H1 (cell line): Measurements from ENCODE around the gene MMP17. TPM values are rescaled to one million over a fixed set of nuclear protein-coding genes. Genes with fewer than 3 reads are reported as not detected.

Experiments
- CHD7 ChIP-seq: fragments of 300-600 bp; sonication (generic); IDR thresholded peaks from 2 replicates; pipeline ENCODE4 v1.7.1; 2012; ENCODE audit warnings: low read length, moderate library complexity, mild to moderate bottlenecking, inconsistent platforms; ENCODE audit not compliant: insufficient replicate concordance
- CTCF ChIP-seq, 3 experiments: IDR thresholded peaks; 1 replicate in 2 of 3; 2 replicates in 1 of 3; pipeline versions ENCODE4 v1.5.1 to v1.6.1; 2011; ENCODE audit warnings: low read length in 3 of 3, mild to moderate bottlenecking in 3 of 3, inconsistent platforms in 2 of 3, low read depth in 1 of 3, moderate library complexity in 1 of 3; ENCODE audit not compliant: insufficient read depth in 1 of 3; ENCODE audit errors: control extremely low read depth in 1 of 3
- E2F6 ChIP-seq: IDR thresholded peaks from 2 replicates; pipeline ENCODE4 v1.6.1; 2012; ENCODE audit warnings: inconsistent platforms
- NANOG ChIP-seq: IDR thresholded peaks from 2 replicates; pipeline ENCODE4 v1.6.1; 2011; ENCODE audit warnings: low read length, low read depth, mild to moderate bottlenecking, inconsistent platforms; ENCODE audit not compliant: insufficient read depth, poor library complexity, severe bottlenecking
- polyA plus RNA-seq, 7 experiments: library from polyadenylated mRNA; depleted of rRNA in 3 of 7; stranded (reverse) in 5 of 7; unstranded in 2 of 7; fragments of >200 nt in 5 of 7; fragments of 200-250 nt in 2 of 7; gene quantifications; 1 replicate in 5 of 7; 2 replicates in 1 of 7; 4 replicates in 1 of 7; pipeline versions ENCODE4 v1.2.1 to v1.2.3, GENCODE V29; 2011 to 2013; ENCODE audit warnings: missing spikeins in 2 of 7, mixed read lengths in 2 of 7
- total RNA-seq: library from RNA; stranded (reverse); fragmentation: NEBNext Ultra II Directional; extraction: Animal tissue kit (Norgen Biotek cat#: 25700); gene quantifications from 2 replicates; pipeline ENCODE4 v1.2.1, GENCODE V29; 2021

The MMP17 gene
- total and polyA plus RNA-seq, 2 of the 8 experiments (the other 6 are each of a cell fraction or from before 2014, with no cell fraction given) = 41.3 to 53.8 TPM

- TF ChIP-seq CHD7 = no peak
- no peak for TF ChIP-seq E2F6
- TF ChIP-seq CTCF (IDR thresholded peaks at IDR 0.05; ENCODE audit: control extremely low read depth in 1 of 3, insufficient read depth in 1 of 3, low read depth in 1 of 3, low read length in 3 of 3) = no peak
- TF ChIP-seq NANOG = no peak
These were observed 46.1 kb upstream of the MMP17 start (continued) for GRCh38 chr12:131782061-131782460.
